Measurements from ENCODE around the gene FOXP3. TPM values are rescaled to one million over a fixed set of nuclear protein-coding genes. Genes with fewer than 3 reads are reported as not detected.

The FOXP3 gene
- polyA plus RNA-seq, 3 donors = 0.10 TPM; not detected in 2

DNA sequence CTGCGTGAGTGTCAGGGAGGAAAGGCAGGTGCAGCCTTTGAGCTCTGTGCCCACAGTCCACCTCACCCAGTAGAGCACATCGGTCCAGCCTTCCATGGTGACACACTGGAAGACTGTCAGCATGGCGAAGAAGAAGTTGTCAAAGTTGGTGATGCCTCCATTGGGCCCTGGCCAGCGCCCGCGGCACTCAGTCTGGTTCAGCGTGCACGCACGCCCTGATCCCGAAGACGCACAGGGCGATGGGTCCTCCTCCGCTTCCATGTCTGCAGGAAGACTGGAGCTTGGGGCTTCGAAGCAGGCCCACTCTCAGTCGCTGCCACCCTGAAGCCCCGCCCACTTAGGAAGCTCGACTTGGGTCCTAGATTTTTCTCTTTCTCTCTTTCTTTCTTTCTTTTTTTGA, 36.3 kb downstream of the FOXP3 start:
- no peak overlapping the region for H3K4me3 ChIP-seq (replicated peaks in 1 of 3; ENCODE audit: low read depth in 2 of 3, low read length in 3 of 3)
- peaks cover 15 to 16% of the 10 kb centered on the region in 2 donors for H3K4me1 ChIP-seq (ENCODE audit: control insufficient read depth in 1 of 2, insufficient read depth in 2 of 2, low read length in 2 of 2)
- WGBS (ENCODE audit: insufficient coverage) = 98% methylated on average over 11 of the region's 17 CpGs
- Mint-ChIP-seq H3K4me3 (no peak overlapping the region), H3K9me3 (peaks cover 0 to 27% (median 7%) of the 10 kb centered on the region in 7 donors), H3K4me1 (peaks cover 11% of the 10 kb centered on the region), H3K36me3 (no peaks in the 10 kb centered on the region), H3K27me3 (ENCODE audit: low read depth in 3 of 3) (peaks cover 6 to 16% (median 11%) of the 10 kb centered on the region in 3 donors), H3K27ac (no peak overlapping the region)
- no peaks in the 10 kb centered on the region for H3K36me3 ChIP-seq (replicated peaks in 1 of 2; ENCODE audit: control insufficient read depth in 1 of 2, insufficient read depth in 2 of 2, low read length in 2 of 2)
- no peak overlapping the region for H3K9ac ChIP-seq (ENCODE audit: insufficient read depth, low read length, poor library complexity, severe bottlenecking)
- H3K27me3 ChIP-seq (ENCODE audit: control insufficient read depth in 2 of 2, insufficient read depth in 2 of 2, low read length in 2 of 2) = no peaks in the 10 kb centered on the region
- intact Hi-C loops (cut with micrococcal nuclease) = no loop called here
- no peaks in the 10 kb centered on the region for H3K79me2 ChIP-seq (ENCODE audit: insufficient read depth, low read length)
- DNase-seq = no peak
- TF ChIP-seq, protein P1, sequence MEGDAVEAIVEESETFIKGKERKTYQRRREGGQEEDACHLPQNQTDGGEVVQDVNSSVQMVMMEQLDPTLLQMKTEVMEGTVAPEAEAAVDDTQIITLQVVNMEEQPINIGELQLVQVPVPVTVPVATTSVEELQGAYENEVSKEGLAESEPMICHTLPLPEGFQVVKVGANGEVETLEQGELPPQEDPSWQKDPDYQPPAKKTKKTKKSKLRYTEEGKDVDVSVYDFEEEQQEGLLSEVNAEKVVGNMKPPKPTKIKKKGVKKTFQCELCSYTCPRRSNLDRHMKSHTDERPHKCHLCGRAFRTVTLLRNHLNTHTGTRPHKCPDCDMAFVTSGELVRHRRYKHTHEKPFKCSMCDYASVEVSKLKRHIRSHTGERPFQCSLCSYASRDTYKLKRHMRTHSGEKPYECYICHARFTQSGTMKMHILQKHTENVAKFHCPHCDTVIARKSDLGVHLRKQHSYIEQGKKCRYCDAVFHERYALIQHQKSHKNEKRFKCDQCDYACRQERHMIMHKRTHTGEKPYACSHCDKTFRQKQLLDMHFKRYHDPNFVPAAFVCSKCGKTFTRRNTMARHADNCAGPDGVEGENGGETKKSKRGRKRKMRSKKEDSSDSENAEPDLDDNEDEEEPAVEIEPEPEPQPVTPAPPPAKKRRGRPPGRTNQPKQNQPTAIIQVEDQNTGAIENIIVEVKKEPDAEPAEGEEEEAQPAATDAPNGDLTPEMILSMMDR (IDR thresholded peaks at IDR 0.05) = no peak
- H3K9me3 ChIP-seq (replicated peaks in 1 of 2; ENCODE audit: control insufficient read depth in 1 of 2, insufficient read depth in 1 of 2, low read length in 2 of 2) = no peaks in the 10 kb centered on the region
- H4K20me1 ChIP-seq (ENCODE audit: insufficient read depth, low read length) = no peaks in the 10 kb centered on the region
- H3K4me2 ChIP-seq (replicated peaks; ENCODE audit: extremely low read depth, low read length, poor library complexity, severe bottlenecking) = no peak overlapping the region
- no peak overlapping the region for H2AFZ ChIP-seq (ENCODE audit: insufficient read depth, low read depth, low read length, poor library complexity, severe bottlenecking)
- H3K27ac ChIP-seq (ENCODE audit: low read depth in 1 of 2, low read length in 2 of 2) = no peak overlapping the region

DNA sequence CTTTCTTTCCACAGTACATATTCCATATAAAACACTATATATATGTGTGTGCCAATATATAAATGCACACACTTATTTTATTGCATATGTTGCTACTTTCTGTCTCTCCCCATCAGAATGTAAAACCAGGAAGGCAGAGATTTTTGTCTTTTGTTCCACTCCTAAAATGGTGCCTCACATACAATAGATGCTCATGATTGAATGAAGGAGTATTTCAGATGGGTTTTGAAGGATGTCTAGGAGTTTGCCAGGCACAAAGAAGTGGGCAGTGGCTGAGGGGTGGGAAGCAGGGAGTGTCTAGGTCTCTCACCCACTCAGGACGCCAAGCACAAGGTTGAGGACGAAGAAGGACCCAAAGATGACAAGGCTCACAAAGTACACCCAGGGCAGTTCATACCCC, 36.8 kb downstream of the FOXP3 start:
- H3K9ac ChIP-seq (ENCODE audit: insufficient read depth, low read length, poor library complexity, severe bottlenecking) = no peak overlapping the region
- intact Hi-C loops (cut with micrococcal nuclease) = no loop called here
- no peak overlapping the region for H3K4me3 Mint-ChIP-seq
- H3K27me3 ChIP-seq (ENCODE audit: control insufficient read depth in 2 of 2, insufficient read depth in 2 of 2, low read length in 2 of 2) = no peaks in the 10 kb centered on the region
- H3K27ac ChIP-seq (ENCODE audit: low read depth in 1 of 2, low read length in 2 of 2) = no peak overlapping the region
- DNase-seq = no peak
- no peaks in the 10 kb centered on the region for H3K79me2 ChIP-seq (ENCODE audit: insufficient read depth, low read length)
- H2AFZ ChIP-seq (ENCODE audit: insufficient read depth, low read depth, low read length, poor library complexity, severe bottlenecking) = no peak overlapping the region
- TF ChIP-seq, protein P1 (IDR thresholded peaks at IDR 0.05) = no peak
- H3K4me1 ChIP-seq (ENCODE audit: control insufficient read depth in 1 of 2, insufficient read depth in 2 of 2, low read length in 2 of 2) = peaks cover 15 to 16% of the 10 kb centered on the region in 2 donors
- H3K36me3 Mint-ChIP-seq = no peaks in the 10 kb centered on the region
- H4K20me1 ChIP-seq (ENCODE audit: insufficient read depth, low read length) = no peaks in the 10 kb centered on the region
- H3K4me1 Mint-ChIP-seq = peaks cover 11% of the 10 kb centered on the region
- no peak overlapping the region for H3K4me3 ChIP-seq (replicated peaks in 1 of 3; ENCODE audit: low read depth in 2 of 3, low read length in 3 of 3)
- no peak overlapping the region for H3K27ac Mint-ChIP-seq
- no peaks in the 10 kb centered on the region for H3K36me3 ChIP-seq (replicated peaks in 1 of 2; ENCODE audit: control insufficient read depth in 1 of 2, insufficient read depth in 2 of 2, low read length in 2 of 2)
- peaks cover 6 to 16% (median 14%) of the 10 kb centered on the region in 3 donors for H3K27me3 Mint-ChIP-seq (ENCODE audit: low read depth in 3 of 3)
- H3K9me3 Mint-ChIP-seq = peaks cover 0 to 27% (median 7%) of the 10 kb centered on the region in 7 donors
- WGBS (ENCODE audit: insufficient coverage) = no CpG with 5 or more reads among the region's 2 CpGs
- no peak overlapping the region for H3K4me2 ChIP-seq (replicated peaks; ENCODE audit: extremely low read depth, low read length, poor library complexity, severe bottlenecking)
- H3K9me3 ChIP-seq (replicated peaks in 1 of 2; ENCODE audit: control insufficient read depth in 1 of 2, insufficient read depth in 1 of 2, low read length in 2 of 2) = no peaks in the 10 kb centered on the region

Measured in CD14-positive monocyte (primary cell).